Stimulated activated CD4-positive, alpha-beta T cell treated with anti-CD3 and anti-CD28 coated beads, Interleukin-2, amount 100 ng/mL, for 24 hours (primary cell): ENCODE measurements around the gene PPP1R12B.
"Not testable (repeated sequence)": the region's sequence is repeated elsewhere in the genome, so short reads cannot be mapped to it uniquely, and the experiment has no call there.

Experiments
- DNase-seq, 2 donors: peaks; one replicate each; pipeline ENCODE4 v3.0.0-alpha.2; 2020

The PPP1R12B gene

GRCh38 chr1:202588503-202589189, 240.1 kb downstream of the PPP1R12B start:
- DNase-seq = no peak

DNA sequence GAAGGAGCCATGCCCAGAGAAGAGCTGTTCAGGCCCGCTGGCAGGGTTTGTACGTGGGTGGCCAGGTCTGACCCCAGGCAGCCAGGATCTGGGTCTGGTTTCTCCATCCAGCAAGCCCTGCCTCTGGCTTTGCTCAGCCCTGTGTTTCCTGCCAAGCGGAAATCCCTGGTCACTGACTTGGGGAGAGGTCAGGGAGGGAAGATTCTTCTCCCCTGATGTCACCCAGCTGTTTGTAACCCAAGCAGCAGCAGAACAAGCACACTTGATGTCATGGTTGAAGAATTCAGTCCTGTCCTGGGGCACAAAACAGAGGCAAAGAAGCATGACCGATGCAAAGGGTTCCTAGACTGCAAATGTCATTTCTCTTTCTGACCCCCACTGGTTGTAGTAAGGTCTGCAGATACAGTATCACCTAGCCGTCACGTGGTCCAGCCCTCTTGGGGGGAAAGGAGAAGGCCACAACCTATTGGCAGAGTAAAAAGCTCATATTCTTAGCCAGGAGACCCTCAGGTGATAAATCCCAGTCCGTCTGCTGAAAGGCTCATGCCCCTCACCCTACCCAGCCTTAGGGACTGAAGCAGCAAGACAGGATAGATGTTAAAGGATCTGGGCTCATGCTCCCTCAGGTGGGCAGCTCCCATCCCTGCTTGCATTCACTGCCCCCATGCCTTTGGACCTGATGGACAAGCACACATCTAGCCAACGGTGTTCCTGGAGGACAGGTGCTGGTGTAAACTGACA, 240.9 kb downstream of the PPP1R12B start:
- no peak for DNase-seq

GRCh38 chr1:202590126-202590525, 241.6 kb downstream of the PPP1R12B start:
- no peak for DNase-seq

DNA sequence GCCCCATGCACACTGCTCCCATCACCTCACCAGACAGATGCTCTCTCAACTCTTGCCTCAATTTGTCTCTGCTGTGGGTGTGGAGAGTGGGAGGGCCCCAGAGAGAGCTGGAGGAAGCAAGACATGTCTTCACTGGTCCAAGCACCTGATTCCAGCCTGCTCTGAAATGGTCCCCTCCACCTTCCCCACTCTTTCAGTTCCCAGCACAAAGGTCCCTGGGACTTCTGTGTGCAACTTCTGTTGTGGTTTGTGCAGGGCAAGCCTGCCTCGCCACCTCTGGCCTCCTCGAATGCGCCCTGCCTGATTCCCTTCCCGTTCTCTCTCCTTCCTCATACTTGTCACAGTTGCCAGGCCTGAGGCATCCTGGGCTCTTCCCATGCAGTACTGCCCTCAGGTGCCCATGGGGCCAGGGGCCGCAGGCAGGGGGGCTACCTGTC, 242.5 kb downstream of the PPP1R12B start:
- no peak for DNase-seq

- no peak for DNase-seq
Measured at GRCh38 chr1:202591515-202591914, 243.0 kb downstream of the PPP1R12B start.

GRCh38 chr1:202592146-202592545, 243.6 kb downstream of the PPP1R12B start:
- no peak for DNase-seq

- no peak for DNase-seq
Measured at GRCh38 chr1:202593845-202594244, 245.3 kb downstream of the PPP1R12B start.

- DNase-seq = no peak
Measured at GRCh38 chr1:202596638-202597037, 248.1 kb downstream of the PPP1R12B start.

GRCh38 chr1:202597090-202597761, 248.7 kb downstream of the PPP1R12B start:
- DNase-seq = no peak

DNA sequence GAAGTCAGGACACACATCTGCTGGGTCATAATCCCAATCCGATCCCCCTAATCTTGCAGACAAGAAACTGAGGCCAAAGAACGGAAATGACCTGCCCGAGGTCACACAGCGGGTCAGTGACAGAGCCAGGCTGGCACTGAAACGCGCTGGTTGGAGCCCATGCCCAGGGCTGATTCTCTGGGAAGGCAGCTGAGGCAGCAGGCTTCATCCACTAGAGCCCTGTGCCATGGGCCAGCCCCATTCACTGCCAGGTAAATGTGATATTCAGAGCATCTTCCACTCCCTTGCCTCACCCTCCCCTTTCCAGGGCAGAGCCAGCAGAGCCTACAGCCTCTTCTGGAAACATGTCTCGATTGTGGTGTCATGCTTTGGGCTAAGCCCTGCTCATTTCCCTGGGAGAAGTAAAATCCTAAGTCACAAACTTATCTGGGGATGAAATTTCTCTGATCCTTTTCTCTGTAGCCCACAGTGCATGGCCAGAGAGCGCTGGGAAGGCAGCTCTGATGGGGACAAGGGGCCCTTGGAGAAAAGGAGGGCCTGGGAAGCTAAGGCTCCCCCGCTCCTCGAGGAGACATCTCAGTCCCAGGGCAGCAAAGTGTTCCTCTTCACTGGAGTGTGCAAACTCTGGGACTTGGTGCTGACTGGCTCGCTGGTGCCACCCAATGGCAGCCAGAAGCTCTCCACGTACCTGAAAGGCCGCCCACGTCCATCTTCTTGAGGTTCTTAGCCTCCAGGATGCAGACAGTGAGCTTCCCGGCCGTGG, 251.4 kb downstream of the PPP1R12B start:
- DNase-seq = peak; percentile 30 to 54

GRCh38 chr1:202600432-202601041, 252.0 kb downstream of the PPP1R12B start:
- no peak for DNase-seq

DNA sequence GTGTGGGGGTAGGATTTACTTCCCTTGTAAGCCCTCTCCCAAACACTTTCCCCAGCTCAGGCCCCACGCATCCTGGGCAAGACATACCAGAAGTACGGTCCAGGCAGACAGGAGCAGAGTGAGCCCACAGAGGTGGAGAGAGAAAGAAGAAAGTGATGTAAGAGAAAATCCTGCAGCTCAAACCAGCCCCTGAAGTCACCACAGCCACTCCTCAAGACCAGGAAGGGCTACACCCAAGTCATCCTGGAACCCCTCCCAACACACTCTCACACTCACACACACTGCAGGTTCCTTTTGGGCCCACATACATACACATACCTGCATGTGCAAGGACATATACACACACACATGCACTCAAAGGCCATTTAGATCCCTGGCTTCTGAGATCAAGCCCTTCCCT, 254.9 kb downstream of the PPP1R12B start:
- DNase-seq = no peak

GRCh38 chr1:202605515-202605914, 257.0 kb downstream of the PPP1R12B start:
- DNase-seq = no peak

DNA sequence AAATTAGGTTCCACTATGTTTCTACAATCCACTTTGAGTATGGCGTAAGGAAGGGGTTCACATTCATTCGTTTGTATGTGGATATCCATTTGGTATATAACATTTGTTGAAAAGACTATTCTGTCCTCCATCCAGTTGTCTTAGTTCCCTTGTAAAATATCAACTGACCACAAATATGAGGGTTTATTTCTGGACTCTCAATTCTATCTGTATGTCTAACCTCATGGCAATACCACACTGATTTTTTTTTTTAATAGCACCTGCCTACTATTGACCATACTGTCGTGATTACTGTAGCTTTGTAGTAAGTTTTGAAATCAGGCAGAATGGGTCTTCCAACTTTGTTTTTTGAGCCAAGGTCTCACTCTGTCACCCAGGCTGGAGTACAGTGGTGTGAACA, 263.5 kb downstream of the PPP1R12B start:
- not testable (repeated sequence) for DNase-seq

- no peak for DNase-seq
Measured at GRCh38 chr1:202613571-202613970, 265.1 kb downstream of the PPP1R12B start.

GRCh38 chr1:202614363-202615207, 266.1 kb downstream of the PPP1R12B start:
- DNase-seq = not testable (repeated sequence)

DNA sequence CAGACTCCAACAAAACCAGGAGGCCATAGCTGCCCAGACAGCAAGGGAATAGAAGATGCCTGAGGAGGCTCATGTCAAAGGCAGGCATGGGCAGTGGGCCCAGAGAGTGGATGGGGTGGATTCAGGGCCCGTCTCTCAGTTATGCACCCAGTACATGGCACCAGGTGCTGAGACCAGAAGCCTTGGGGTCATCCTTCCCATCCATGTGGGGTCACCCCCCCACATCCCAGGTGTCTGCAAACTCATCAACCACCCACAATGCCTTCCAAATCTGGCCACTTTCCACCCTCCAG, 266.7 kb downstream of the PPP1R12B start:
- not testable (repeated sequence) for DNase-seq

GRCh38 chr1:202615501-202616354, 267.2 kb downstream of the PPP1R12B start:
- DNase-seq = no peak

DNA sequence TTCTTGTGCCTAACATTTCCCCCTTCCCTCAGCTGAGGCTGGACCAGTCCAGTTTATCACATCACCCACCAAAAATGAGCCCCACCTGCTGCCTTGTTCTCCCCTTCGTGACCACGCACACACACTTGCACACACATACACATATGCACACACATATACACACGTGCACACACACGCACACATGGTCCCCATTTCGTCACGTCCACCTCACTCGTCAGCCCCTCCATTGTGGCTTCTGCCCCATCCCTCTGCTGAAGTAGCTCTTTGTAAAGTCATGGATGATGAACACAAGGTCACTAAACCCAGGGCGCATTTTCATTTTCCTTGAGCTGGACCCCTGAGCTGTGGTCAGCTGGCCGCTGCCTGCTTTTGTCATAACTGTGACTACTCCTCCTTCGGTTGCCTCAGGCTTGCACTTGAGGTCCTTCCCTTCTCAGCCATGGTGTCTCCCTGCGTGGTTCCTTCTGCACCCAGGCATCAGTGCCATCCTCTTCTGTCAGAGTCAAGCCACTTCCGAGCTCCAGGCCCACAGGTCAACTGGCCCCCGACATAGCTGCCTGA, 267.9 kb downstream of the PPP1R12B start:
- DNase-seq = no peak

DNA sequence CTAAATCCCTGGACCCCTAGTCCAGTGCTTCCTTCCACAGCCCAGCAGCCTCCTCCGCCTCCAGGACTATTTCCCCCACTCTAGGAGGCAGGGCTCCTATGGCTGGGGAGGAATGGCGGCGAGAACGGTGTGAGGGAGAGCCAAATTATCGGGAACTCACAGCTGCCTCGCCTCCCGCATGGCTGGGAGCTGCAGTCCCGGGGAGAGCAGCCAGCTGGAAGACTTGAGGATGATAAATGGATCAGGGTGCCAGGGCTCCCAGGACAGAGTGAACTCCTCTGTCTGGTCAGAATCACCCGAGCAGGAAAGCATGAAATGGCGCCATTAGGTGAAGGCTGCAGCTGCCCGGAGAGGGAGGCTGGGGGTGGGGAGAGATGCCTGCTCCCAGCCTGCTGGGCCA, 270.5 kb downstream of the PPP1R12B start:
- not testable (repeated sequence) for DNase-seq

DNA sequence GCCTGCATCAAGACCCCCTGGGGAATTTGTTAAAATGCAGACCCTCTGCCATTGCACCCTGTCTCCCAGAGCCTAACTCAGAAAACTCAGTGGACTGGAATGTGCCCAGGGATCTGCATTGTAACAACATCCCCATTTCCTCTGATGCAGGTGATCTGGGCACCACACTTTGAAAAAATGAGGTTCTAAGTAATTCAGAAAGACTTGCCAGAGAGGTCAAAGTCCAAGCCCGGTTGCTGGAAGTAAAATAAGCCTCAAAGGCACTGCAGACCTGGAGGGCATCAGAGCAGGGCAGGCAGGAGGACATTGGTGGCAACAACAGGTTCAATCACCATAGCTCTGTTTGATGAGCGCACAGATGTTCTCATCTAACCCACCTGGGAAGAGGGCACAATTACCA, 271.0 kb downstream of the PPP1R12B start:
- DNase-seq = no peak
